ENCODE results near the gene MPP3.

Gene MPP3

GRCh38 chr17:43772877-43773648, 59.9 kb downstream of the MPP3 start:
- DNase-seq (ENCODE audit: low read depth) = no peak

- no peak for DNase-seq (ENCODE audit: low read depth)
Observed at GRCh38 chr17:43771463-43771862, 61.5 kb downstream of the MPP3 start.

DNA sequence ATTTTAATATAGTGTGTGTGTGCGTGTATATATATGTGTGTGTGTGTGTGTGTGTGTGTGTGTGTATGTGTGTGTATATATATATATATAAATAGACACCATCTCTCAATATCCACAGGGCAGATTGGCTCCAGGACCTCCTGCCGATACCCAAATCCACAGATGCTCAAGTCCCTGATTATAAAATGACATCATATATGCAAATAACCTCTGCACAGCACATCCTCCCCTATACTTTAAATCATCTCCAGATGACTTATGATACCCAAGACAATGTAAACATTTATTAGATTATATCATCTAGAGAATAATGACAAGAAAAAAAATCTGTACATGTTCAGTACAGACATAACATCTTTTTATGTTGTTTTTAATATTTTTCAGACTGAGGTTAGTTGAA, 62.0 kb downstream of the MPP3 start:
- no peak for DNase-seq (ENCODE audit: low read depth)

GRCh38 chr17:43769859-43770258, 63.1 kb downstream of the MPP3 start:
- no peak for DNase-seq (ENCODE audit: low read depth)

DNA sequence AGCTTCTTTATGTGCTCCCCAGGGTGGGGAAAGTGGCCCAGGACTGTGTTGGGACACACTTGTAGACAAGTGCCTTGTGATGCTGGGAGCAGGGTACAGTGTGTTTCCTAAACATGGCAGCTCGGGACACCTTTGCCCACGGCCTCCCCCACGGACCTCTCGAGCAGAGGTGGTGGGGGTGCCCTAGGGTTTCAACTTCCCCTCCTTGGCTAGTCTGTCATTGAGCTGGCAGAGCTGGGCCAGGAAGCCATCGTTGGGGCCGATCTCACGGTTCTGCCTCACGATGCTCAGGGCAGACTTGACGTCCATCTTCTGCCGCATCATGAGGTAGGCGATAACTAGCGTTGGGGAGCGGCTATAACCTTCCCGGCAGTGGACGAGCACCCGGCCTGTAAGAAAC, 63.5 kb downstream of the MPP3 start:
- DNase-seq (ENCODE audit: low read depth) = no peak

DNA sequence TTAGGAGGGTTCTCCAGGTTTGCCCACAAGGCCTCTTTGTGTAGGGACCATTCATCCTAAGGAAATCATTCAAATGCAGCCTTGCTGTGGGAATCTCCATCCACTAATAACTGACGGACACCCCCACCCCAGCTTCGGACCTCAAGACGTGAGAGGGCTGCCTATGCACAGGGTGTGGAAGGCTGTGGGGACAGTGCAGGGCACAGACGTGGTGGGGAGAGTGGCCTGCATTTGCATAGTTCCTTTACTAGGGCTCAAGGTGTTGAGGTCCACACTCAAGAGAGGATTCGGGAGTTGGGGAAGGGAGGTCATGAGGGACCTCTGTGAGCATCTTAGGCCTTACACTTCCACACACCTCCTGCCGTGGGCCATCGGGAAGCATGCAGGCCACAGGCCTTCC, 64.0 kb downstream of the MPP3 start:
- no peak for DNase-seq (ENCODE audit: low read depth)

- no peak for DNase-seq (ENCODE audit: low read depth)
Observed at GRCh38 chr17:43768382-43768781, 64.6 kb downstream of the MPP3 start.

GRCh38 chr17:43767713-43768059, 65.3 kb downstream of the MPP3 start:
- no peak for DNase-seq (ENCODE audit: low read depth)

DNA sequence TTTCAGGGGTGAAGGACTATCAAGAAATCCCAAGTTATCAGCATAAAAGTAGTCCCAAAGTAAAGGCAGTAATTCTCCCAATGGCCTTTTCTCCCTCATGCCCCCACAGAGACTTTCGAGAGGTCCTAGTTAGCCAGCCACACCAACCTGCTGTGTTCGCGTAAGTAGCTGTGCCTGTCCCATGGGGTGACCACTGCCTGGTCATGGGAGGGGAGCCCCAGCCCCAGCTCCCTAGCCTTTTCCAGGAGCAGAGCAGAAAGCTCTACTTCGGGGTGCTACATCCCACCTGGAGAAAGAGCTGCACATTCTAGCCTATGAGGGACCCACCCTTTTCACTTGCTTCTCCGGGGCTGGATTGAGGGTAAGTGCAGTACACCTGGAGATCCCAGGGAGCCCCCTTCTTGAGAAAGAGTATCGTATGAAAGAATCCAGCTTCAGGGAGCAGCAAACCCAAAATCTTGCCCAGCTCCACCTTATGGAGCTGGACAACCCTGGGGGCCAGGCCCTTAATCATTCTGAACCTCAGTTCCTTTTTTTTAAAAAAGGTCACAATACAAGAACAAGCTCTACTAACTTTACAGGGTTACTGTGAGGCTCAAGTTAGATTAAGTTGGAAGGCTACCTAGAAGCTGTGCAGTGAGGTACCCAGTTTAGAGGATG, 65.8 kb downstream of the MPP3 start:
- DNase-seq (ENCODE audit: low read depth) = no peak

DNA sequence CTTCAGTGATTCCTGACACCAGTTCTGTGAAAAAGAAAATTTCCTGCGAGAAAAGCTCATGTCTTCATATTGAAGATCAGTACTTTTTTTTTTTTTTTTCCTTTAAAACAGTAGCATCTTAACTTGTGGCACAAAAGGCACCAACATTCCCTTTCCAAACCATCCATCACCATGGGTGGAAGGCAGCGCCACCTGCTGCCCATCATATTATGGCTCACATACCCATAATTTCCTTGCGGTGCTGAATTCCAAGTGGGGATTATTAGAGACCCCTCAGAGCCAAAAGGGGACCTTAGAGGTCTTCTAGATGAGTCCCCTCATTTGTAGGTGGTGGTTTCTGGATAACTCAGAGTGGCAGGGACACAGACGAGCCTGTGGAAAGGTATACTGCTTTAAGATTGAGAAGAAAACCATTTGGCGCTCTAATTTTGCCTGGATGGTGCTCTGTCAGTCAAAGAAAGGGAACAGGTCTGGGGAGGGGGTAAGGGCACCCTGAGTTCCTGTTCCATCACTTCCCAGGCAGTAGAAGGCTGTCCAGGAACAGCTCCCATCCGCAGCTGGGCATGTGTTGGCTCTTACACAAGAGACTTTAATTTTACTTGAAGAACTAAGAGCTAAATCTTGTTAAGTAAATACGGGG, 66.4 kb downstream of the MPP3 start:
- DNase-seq (ENCODE audit: low read depth) = no peak

DNA sequence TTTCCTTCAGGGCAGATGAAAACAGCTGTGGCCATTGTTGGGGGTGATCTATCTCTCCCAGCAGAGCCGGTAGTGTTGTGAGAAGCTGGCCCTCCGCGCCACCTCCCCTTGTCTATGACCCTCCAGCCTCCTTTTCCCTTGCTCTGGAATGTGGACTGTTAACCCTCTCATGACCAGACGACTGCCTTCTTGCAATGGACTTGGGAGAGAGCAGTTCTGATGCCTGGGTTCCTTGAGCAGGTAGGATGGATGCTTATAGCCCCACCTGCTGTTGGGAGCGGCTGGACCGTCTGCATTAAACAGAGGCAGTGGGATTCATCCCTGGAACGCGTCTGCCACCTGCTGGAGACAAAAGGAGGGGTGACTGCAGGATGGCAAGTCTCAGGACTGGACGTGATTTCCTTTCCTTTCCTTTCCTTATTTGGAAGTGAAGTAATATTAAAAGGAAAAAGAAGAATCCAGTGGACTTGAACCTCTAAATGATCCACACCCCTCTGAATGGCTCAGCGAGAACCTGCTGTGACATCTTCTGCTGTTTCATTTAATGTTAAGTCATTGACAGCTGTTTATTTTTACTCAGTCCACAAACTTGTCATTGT, 72.6 kb downstream of the MPP3 start:
- peak; percentile 70 for DNase-seq (ENCODE audit: low read depth)

- DNase-seq (ENCODE audit: low read depth) = no peak
Observed at GRCh38 chr17:43759836-43760235, 73.1 kb downstream of the MPP3 start.

DNA sequence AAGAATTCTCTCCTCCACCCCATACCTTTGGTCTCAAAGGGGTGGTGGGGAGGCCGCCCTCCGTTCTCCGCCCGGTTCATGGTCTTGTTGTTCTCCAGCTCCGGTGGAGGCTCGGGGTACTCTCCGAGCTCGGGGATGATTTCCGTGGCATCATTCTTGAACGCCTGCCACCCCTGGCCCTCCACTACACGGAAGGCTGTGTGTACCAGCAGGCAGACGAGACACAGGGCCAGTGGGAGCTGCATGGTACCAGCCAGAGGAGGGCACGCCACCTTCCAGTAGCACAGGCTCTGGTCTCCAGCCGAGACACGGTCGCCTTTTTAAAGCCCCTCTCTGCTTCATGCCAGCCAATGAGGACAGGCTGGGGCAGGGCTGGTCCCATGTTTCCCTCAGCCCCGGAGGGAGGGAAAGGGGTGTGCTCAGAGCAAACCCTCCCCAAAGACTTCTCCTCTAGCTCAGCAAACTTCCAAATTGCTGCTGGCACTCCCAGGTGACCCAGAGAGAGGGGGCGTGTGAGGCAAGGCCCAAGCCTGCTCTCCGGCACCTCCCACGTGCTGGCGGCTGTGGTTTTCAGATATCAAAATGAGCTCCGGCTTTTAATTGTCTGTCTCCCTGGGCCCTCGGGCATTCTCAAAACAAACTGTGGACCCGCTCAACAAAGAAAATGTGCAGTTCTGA, 74.3 kb downstream of the MPP3 start, which contains the start of gene SOST:
Gene SOST (minus strand): TSS at position 295 of the 678 bp plus-strand sequence. CDS start 50 bp downstream, at position 245.
- DNase-seq (ENCODE audit: low read depth) = no peak

DNA sequence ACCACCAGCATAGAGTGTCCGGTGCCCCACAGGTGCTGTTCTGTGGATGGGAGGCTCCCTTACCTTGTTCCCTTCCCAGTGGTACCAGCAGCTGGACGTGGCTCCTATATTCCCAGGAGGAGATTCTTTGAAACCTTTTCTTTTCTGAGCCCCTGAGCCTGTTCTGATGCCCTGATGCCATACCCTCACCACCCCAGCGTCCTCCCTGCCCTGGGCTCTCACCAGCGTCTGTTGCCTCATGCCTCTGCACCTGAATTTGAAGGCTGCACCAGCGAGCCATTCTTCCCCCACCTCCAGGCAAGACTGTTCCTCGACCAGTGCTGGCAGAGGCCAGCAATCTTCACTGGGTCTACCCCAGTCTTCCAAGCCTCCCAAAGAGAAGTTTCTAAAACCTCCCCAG, 74.9 kb downstream of the MPP3 start:
- no peak for DNase-seq (ENCODE audit: low read depth)

GRCh38 chr17:43757171-43757660, 75.7 kb downstream of the MPP3 start:
- DNase-seq (ENCODE audit: low read depth) = no peak

DNA sequence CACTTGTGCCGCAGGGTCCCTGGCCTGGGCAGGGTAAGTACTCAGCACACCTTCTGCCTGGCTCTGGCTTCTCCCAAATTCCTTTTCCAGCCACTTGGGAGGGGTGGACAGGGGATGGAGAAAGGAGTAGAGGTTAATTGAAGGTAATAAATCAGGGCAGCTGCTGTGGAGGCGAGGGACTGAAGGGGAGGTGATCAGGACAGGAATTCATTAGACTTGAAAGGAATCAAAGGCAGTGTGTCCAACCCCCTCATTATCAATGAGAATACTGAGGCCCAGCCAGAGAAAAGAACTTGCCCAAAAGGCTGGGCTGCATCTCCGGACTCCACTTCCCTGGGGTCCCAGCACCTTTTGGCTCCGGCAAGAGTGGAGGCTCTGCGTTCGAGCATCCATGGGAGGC, 76.7 kb downstream of the MPP3 start:
- no peak for DNase-seq (ENCODE audit: low read depth)

- no peak for DNase-seq (ENCODE audit: low read depth)
Observed at GRCh38 chr17:43755389-43755875, 77.5 kb downstream of the MPP3 start.

DNA sequence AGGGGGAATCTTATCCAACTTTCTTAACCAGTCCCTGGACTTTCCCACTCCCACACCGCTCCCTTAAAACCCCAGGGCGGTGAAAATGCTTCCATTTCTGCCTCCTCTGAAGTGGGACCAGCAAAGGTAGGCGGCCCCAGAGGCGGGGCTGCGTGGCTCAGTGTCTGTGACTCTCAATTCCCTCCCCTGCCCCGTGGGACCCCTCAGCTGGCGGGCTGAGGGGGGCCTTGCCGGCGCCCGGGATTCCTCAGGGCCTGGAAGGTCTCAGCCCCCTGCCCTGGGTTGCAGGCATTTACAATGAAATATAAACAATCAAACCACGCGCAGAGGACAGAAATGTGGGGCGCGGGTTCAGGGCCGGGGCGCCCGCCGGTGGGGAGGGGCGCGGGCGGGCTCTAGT, 78.0 kb downstream of the MPP3 start:
- no peak for DNase-seq (ENCODE audit: low read depth)

DNA sequence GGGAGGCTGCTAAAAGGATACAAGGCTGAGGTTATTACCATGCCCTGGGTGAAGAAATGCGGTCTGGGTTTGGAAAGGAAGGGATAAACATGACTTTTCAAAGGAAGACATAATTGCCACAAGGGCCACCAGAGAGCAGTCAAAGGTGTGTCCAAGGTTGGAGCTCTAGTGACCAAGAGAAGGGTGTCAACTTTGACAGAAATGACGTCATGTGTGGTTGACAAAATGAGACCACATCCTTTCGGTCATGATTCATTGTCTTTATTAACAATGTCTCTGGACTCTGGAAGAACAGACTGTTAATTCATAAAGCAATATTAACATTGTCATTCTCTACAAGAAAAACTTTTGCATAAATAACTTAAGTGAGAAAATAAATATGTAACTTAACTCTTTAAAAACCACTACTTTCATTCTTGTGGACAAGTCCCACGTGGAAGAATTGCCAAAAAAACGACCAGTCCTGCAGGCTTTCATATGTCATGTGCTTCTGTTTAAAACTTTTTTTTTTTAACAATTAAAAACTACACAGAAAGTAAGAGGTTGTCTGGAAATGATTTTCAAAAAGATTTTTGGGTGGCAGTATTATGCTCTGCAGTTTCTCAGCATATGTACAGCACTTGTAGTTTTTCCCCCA, 79.3 kb downstream of the MPP3 start:
- no peak for DNase-seq (ENCODE audit: low read depth)

All from stimulated activated CD8-positive, alpha-beta memory T cell treated with anti-CD3 and anti-CD28 coated beads, Interleukin-15, amount 100 ng/mL, for 24 hours (primary cell).